ENCODE measurements around the gene FGFRL1.

DNA sequence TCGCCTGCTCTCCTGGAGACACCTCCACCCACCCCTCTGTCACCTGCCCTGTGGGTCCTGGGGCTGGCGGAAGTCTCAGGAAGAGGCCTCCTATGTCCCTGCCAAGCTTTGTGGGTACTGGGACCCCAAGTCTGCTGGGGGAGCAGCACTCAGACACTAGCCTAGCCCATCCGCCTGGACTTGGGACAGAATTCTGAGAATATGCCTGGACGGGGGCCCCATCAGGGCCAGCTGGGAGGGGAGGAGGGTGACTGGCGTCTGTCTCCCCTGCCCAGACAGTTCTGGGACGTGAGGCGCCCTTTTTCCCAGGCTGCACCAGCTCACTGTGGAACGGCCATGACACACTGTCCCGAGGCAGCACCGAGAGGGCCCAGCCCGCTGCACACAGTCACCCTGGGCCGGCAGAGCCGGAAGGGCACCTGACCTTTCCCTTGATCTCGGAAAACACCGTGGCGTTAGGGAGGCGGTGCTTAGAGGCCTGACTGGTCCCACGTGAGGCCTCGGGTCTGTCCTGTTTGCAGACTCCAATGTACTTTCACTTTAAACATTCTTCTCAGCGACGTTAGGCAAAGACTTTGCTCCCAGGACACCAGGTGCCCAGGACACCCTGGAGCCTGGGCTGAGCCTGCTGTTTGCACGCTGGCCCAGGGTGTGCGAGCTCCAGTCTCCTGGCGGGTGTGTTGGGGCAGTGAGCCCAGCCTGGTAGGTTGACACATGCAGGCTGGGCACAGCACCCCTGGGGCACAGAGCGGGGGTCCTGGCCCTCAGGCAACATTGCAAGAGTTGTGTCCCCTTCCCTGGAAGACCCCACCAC, 18.9 kb upstream of the FGFRL1 start:
- TF ChIP-seq POLR2A (IDR thresholded peaks at IDR 0.05; ENCODE audit: low read length) (no peak), ZSCAN20 (CRISPR knock-in tag; IDR thresholded peaks at IDR 0.05) (no peak), CBX2 (IDR thresholded peaks at IDR 0.05; ENCODE audit: borderline replicate concordance, low read depth) (no peak), HDAC2 (IDR thresholded peaks at IDR 0.05) (no peak), MAFK (IDR thresholded peaks at IDR 0.05; ENCODE audit: partially characterized antibody) (no peak), KDM5A (IDR thresholded peaks at IDR 0.05) (no peak), RARB (CRISPR knock-in tag; IDR thresholded peaks at IDR 0.05) (no peak)
- TF ChIP-seq, protein P1, sequence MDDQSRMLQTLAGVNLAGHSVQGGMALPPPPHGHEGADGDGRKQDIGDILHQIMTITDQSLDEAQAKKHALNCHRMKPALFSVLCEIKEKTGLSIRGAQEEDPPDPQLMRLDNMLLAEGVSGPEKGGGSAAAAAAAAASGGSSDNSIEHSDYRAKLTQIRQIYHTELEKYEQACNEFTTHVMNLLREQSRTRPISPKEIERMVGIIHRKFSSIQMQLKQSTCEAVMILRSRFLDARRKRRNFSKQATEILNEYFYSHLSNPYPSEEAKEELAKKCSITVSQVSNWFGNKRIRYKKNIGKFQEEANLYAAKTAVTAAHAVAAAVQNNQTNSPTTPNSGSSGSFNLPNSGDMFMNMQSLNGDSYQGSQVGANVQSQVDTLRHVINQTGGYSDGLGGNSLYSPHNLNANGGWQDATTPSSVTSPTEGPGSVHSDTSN (IDR thresholded peaks at IDR 0.05), result no peak
- TF ChIP-seq, protein P2, sequence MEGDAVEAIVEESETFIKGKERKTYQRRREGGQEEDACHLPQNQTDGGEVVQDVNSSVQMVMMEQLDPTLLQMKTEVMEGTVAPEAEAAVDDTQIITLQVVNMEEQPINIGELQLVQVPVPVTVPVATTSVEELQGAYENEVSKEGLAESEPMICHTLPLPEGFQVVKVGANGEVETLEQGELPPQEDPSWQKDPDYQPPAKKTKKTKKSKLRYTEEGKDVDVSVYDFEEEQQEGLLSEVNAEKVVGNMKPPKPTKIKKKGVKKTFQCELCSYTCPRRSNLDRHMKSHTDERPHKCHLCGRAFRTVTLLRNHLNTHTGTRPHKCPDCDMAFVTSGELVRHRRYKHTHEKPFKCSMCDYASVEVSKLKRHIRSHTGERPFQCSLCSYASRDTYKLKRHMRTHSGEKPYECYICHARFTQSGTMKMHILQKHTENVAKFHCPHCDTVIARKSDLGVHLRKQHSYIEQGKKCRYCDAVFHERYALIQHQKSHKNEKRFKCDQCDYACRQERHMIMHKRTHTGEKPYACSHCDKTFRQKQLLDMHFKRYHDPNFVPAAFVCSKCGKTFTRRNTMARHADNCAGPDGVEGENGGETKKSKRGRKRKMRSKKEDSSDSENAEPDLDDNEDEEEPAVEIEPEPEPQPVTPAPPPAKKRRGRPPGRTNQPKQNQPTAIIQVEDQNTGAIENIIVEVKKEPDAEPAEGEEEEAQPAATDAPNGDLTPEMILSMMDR (IDR thresholded peaks at IDR 0.05), result no peak
- TF ChIP-seq, protein P3, sequence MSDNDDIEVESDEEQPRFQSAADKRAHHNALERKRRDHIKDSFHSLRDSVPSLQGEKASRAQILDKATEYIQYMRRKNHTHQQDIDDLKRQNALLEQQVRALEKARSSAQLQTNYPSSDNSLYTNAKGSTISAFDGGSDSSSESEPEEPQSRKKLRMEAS (IDR thresholded peaks at IDR 0.05), result peak; percentile 61; the same call in 1 of the 2 replicates
